Measurements from ENCODE around the gene IGLL5.

Gene IGLL5

GRCh38 chr22:22943521-22944267 is 56.1 kb downstream of the IGLL5 start:
- H3K4me3 ChIP-seq = no peak overlapping the region
- H3K27ac ChIP-seq = no peak overlapping the region

- Histone ChIP-seq H3K4me3 (no peak overlapping the region), H3K27ac (no peak overlapping the region)
Measured at GRCh38 chr22:22944268-22944985, 56.8 kb downstream of the IGLL5 start.

- H3K4me3 ChIP-seq = no peak overlapping the region
- H3K27ac ChIP-seq = no peak overlapping the region
Measured at GRCh38 chr22:22945195-22945594, 57.6 kb downstream of the IGLL5 start.
